Left lobe of liver (tissue), 2 donors: Measurements from ENCODE around the gene RAD52. TPM values are rescaled to one million over a fixed set of nuclear protein-coding genes. Genes with fewer than 3 reads are reported as not detected.
"Not testable (repeated sequence)": the region's sequence is repeated elsewhere in the genome, so short reads cannot be mapped to it uniquely, and the experiment has no call there.

ENCODE experiments used
- ATAC-seq: fragments of 200-7000 bp; cut with Tn5 transposase; one replicate; pipeline ENCODE4 v1.9.1; 2020; ENCODE audit warnings: mild to moderate bottlenecking, moderate library complexity
- DNase-seq: peaks from one replicate; pipeline ENCODE4 v3.0.0-alpha.2; 2020; ENCODE audit warnings: low spot score
- total RNA-seq: library from RNA; stranded (reverse); gene quantifications from one replicate; pipeline ENCODE4 v1.2.1, GENCODE V29; 2021
- donor health status: DM: no; HTN: no; CAD: no; lungs with moderate emphysema.
- donor health status: DM: no; HTN: yes; CAD: no.

Gene RAD52
- total RNA-seq, 1 donor from 2014 or later: 9.2 TPM

GRCh38 chr12:968545-968944, 19.1 kb upstream of the RAD52 start:
- no peak for DNase-seq
- no peak for ATAC-seq

- ATAC-seq (no peak), DNase-seq (no peak)
Measured at GRCh38 chr12:967641-968040, 18.1 kb upstream of the RAD52 start.

GRCh38 chr12:966724-967123, 17.2 kb upstream of the RAD52 start:
- no peak for DNase-seq
- no peak for ATAC-seq

- ATAC-seq: no peak
Measured at GRCh38 chr12:958588-959123, 9.2 kb upstream of the RAD52 start.

GRCh38 chr12:955939-956338, 6.4 kb upstream of the RAD52 start:
- ATAC-seq (no peak), DNase-seq (no peak)

More at GRCh38 chr12:958588-959123, 9.2 kb upstream of the RAD52 start:
- no peak for DNase-seq

- ATAC-seq (no peak), DNase-seq (no peak)
Measured at GRCh38 chr12:954741-955140, 5.2 kb upstream of the RAD52 start.

GRCh38 chr12:953776-954175, 4.3 kb upstream of the RAD52 start:
- no peak for ATAC-seq

GRCh38 chr12:951176-951575, 1.7 kb upstream of the RAD52 start:
- DNase-seq (no peak), ATAC-seq (no peak)

More at GRCh38 chr12:953776-954175, 4.3 kb upstream of the RAD52 start:
- DNase-seq: no peak

- ATAC-seq (no peak), DNase-seq (no peak)
Measured at GRCh38 chr12:948238-948637, 1.3 kb downstream of the RAD52 start.

GRCh38 chr12:946631-947030, 2.9 kb downstream of the RAD52 start:
- DNase-seq (no peak), ATAC-seq (no peak)

- DNase-seq (no peak), ATAC-seq (no peak)
Measured at GRCh38 chr12:946212-946611, 3.3 kb downstream of the RAD52 start.

- DNase-seq (no peak), ATAC-seq (no peak)
Measured at GRCh38 chr12:944211-944610, 5.3 kb downstream of the RAD52 start.

GRCh38 chr12:943051-943450, 6.4 kb downstream of the RAD52 start:
- no peak for DNase-seq
- no peak for ATAC-seq

- DNase-seq (no peak), ATAC-seq (no peak)
Measured at GRCh38 chr12:938810-939209, 10.7 kb downstream of the RAD52 start.

GRCh38 chr12:936377-937345, 12.8 kb downstream of the RAD52 start:
- DNase-seq (no peak), ATAC-seq (no peak)

GRCh38 chr12:935891-936290, 13.6 kb downstream of the RAD52 start:
- not testable (repeated sequence) for ATAC-seq, DNase-seq

GRCh38 chr12:931591-931990, 17.9 kb downstream of the RAD52 start:
- no peak for ATAC-seq
- no peak for DNase-seq

- no peak for ATAC-seq
- DNase-seq: no peak
Measured at GRCh38 chr12:931060-931459, 18.4 kb downstream of the RAD52 start.

GRCh38 chr12:926641-927040, 22.9 kb downstream of the RAD52 start:
- no peak for ATAC-seq
- DNase-seq: no peak

- ATAC-seq (no peak), DNase-seq (no peak)
Measured at GRCh38 chr12:922285-922684, 27.2 kb downstream of the RAD52 start.

- ATAC-seq (no peak), DNase-seq (no peak)
Measured at GRCh38 chr12:920676-921075, 28.8 kb downstream of the RAD52 start.

GRCh38 chr12:916712-917445, 32.6 kb downstream of the RAD52 start:
- ATAC-seq: no peak

More at GRCh38 chr12:916712-917445, 32.6 kb downstream of the RAD52 start:
- DNase-seq: no peak
